ENCODE data around the gene EVA1B.
A peak's percentile ranks its signal among the peaks of the same experiment; 100 is the strongest.

EVA1B gene

DNA sequence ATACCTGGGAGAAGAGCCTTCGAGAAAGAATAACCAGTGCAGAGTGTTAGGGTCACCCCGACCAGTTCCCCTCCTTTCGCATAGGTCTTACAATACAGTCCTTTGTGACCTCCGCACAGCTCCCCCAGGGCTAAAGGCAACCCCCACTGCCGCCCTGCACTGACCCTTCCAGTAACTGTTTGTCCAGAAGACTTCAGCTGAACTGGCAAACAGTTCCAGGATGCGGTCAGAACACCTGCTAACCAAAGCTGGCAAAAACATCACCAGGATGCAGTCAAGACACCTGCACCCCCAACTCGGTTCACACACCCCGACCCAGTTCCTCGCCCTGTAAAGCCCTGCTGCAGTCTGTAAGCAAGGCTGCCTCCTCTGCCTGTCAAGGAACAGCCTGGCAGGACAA lies 6.4 kb upstream of the EVA1B start:
- Histone ChIP-seq H3K4me3 (replicated peaks; ENCODE audit: insufficient read depth, low read length) (no peak overlapping the region), H3K27ac (replicated peaks) (no peak overlapping the region), H3K27me3 (ENCODE audit: insufficient read depth, poor library complexity, severe bottlenecking) (no peaks in the 10 kb centered on the region)
- TF ChIP-seq GABPA (IDR thresholded peaks at IDR 0.05; ENCODE audit: low read depth) (no peak), REST (IDR thresholded peaks at IDR 0.05; ENCODE audit: insufficient replicate concordance, low read depth) (no peak), CTCF (IDR thresholded peaks at IDR 0.05; ENCODE audit: insufficient read depth, low read length) (no peak), POLR2AphosphoS5 (IDR thresholded peaks at IDR 0.05; ENCODE audit: low read depth) (no peak), SPI1 (IDR thresholded peaks at IDR 0.05; ENCODE audit: borderline replicate concordance, low read depth) (no peak)
- no peak for DNase-seq (ENCODE audit: low read depth in 1 of 2, low spot score in 1 of 2)

GRCh38 chr1:36328713-36329112 lies 5.3 kb upstream of the EVA1B start:
- Histone ChIP-seq H3K4me3 (replicated peaks; ENCODE audit: insufficient read depth, low read length) (no peak overlapping the region), H3K27me3 (ENCODE audit: insufficient read depth, poor library complexity, severe bottlenecking) (no peaks in the 10 kb centered on the region), H3K27ac (replicated peaks) (no peak overlapping the region)
- no peak for TF ChIP-seq CTCF (IDR thresholded peaks at IDR 0.05; ENCODE audit: insufficient read depth, low read length)
- peak; percentile 27; the same call in 1 of the 2 replicates for TF ChIP-seq POLR2AphosphoS5 (IDR thresholded peaks at IDR 0.05; ENCODE audit: low read depth)
- TF ChIP-seq SPI1 (IDR thresholded peaks at IDR 0.05; ENCODE audit: borderline replicate concordance, low read depth) = peak; percentile 23; the same call in 1 of the 2 replicates
- TF ChIP-seq REST (IDR thresholded peaks at IDR 0.05; ENCODE audit: insufficient replicate concordance, low read depth) = no peak
- no peak for TF ChIP-seq GABPA (IDR thresholded peaks at IDR 0.05; ENCODE audit: low read depth)
- peak in 1 of 2 experiments; percentile 24 for DNase-seq (ENCODE audit: low read depth in 1 of 2, low spot score in 1 of 2)

GRCh38 chr1:36328088-36328480 lies 4.6 kb upstream of the EVA1B start:
- DNase-seq (ENCODE audit: low read depth in 1 of 2, low spot score in 1 of 2) = no peak
- H3K27me3 ChIP-seq (ENCODE audit: insufficient read depth, poor library complexity, severe bottlenecking) = no peaks in the 10 kb centered on the region

More at GRCh38 chr1:36328088-36328480, 4.6 kb upstream of the EVA1B start:
- H3K27ac ChIP-seq (replicated peaks) = no peak overlapping the region
- TF ChIP-seq REST (IDR thresholded peaks at IDR 0.05; ENCODE audit: insufficient replicate concordance, low read depth) (no peak), GABPA (IDR thresholded peaks at IDR 0.05; ENCODE audit: low read depth) (no peak), SPI1 (IDR thresholded peaks at IDR 0.05; ENCODE audit: borderline replicate concordance, low read depth) (no peak), POLR2AphosphoS5 (IDR thresholded peaks at IDR 0.05; ENCODE audit: low read depth) (no peak), CTCF (IDR thresholded peaks at IDR 0.05; ENCODE audit: insufficient read depth, low read length) (no peak)
- no peak overlapping the region for H3K4me3 ChIP-seq (replicated peaks; ENCODE audit: insufficient read depth, low read length)
